GM18951 (cell line): Measurements from ENCODE around the gene RPS10.
"Not testable (repeated sequence)": the region's sequence is repeated elsewhere in the genome, so short reads cannot be mapped to it uniquely, and the experiment has no call there.

Source experiments
- POLR2A ChIP-seq: IDR thresholded peaks from 4 replicates; pipeline ENCODE4 v1.6.1; 2011; ENCODE audit warnings: mild to moderate bottlenecking; ENCODE audit not compliant: insufficient read length, insufficient read depth; ENCODE audit errors: extremely low read depth
- in situ Hi-C: fragments of 300-500 bp; cut with MboI; formaldehyde crosslinking; loops from one replicate; pipeline ENCODE4 v1.12.0; 2022; ENCODE audit warnings: low sequenced_read_pairs, mixed read lengths, inconsistent platforms; ENCODE audit not compliant: unreplicated experiment

RPS10 gene

DNA sequence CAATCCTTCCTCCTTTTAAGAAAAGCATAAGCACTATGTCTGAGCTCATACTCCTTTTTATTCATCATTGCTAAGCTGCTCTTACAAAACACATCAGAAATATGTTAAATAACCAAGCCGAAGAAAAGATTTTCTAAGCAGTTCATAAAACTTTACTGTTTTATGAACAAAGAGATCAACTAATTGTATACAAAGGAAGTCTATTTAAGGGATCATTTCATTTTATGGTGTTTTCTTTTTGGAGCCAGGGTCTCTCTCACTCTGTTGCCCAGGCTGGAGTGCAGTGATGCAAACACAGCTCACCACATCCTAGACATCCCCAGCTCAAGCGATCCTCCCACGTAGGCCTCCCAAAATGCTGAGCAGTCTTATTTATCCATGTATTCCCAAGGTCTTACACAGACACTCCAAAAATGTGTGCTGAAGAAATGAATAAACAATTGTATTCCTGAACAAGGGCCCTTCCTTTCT is 42.7 kb downstream of the RPS10 start:
- in situ Hi-C loops: no loop called here
- no peak for TF ChIP-seq POLR2A

DNA sequence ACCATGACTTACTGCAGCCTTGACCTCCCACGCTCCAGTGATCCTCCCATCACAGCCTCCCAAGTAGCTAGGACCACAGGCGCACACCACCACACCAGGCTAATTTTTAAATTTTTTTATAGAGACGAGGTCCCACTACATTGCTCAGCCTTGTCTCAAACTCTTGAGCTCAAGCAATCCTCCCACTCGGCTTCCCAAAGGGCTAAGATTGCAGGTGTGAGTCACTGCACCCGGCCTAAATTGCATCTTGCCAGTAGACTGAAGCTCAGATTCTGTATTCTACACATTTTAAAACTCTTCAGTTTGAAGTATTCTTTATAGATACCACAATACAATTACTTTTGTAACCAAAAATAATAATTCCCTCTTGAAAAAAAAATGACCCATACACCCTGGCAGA is 44.8 kb downstream of the RPS10 start:
- in situ Hi-C loops: no loop called here
- no peak for TF ChIP-seq POLR2A

DNA sequence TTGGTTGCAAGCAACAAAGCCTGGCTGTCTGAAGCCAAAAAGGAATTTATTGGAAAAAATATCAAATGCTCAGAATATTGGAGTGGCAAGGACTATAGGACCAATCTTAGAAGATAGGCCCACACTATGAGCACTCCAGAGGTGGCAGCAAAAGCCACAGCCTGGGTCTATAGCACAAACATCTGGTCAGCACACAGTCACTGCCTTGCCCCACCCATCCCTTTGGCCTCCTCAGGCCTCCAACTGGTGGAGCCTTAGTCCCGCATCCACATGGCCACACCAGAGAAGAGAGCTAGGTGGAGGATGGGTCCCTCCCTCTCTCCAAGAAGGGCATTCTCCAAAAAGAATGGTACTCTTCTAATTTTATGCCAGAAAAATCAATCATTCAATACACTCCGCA is 47.4 kb downstream of the RPS10 start:
- in situ Hi-C loops: no loop called here
- no peak for TF ChIP-seq POLR2A

DNA sequence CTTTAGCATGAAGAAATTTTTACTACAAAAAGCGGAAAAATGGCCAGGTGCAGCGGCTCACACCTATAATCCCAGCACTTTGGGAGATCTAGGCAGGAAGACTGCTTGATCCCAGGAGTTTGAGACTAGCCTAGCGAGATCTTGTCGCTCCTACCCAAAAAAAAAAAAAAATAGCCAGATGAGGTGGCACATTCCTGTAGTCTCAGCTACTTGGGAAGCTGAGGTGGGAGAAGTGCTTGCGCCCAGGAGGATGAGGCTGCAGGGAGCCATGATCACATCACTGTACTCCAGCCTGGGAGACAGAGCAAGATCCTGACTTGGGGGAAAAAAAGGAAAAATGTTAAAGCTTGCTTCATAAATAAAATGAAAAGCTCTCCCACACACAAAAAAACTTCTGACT is 47.9 kb downstream of the RPS10 start:
- no peak for TF ChIP-seq POLR2A
- in situ Hi-C loops: no loop called here

DNA sequence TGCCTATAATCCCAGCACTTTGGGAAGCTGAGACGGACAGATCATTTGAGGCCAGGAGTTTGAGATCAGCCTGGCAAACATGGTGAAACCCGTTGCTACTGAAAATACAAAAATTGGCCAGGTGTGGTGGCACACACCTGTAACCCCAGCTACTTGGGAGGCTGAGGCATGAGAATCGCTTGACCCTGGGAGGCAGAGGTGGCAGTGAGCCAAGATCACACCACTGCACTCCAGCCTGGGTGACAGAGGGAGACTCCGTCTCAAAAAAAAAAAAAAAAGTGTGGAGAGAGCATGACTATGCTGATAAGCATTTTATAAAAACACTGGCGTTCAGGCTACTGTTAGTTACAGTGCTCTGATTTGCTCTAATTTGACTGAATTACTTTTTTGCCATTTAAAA is 48.3 kb downstream of the RPS10 start:
- in situ Hi-C loops: not testable (repeated sequence)

DNA sequence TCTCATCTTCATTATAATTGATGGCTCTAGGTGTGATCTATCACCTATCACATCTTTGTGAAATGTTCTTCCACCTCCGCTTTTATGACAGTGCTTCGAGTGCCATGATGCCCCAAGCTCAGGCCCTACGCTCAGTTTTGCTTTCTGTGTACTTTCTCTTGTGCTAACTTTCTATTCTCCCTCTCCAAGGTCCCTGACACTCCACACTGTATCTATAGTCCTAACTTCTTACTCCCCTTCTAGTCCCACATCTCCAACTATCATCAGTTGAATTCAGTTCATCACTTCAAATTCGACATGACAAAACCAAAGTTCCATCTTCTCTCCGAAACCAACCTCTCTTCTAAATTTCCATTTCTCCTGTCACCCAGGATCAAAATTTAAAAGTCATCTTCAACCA is 50.0 kb downstream of the RPS10 start:
- TF ChIP-seq POLR2A: no peak
- in situ Hi-C loops: no loop called here

DNA sequence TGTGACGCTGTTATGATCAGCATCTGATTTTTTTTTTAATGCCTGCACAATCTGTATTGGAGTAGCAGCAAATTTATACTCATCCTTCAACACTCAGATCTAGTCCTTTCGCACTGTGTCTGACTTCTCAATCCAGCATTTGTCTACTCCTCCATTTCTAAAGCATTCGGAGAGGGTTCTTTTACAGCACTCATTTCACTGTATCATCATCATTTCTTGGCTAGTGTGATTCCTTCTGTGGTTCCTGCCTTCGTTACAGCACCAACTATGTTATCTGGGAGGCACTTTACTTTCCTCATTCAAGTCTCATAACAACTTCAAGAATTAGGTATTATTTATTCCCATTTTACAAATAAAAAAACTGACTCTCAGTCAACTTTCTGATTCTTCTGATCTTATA is 51.4 kb downstream of the RPS10 start:
- no peak for TF ChIP-seq POLR2A
- in situ Hi-C loops: no loop called here

DNA sequence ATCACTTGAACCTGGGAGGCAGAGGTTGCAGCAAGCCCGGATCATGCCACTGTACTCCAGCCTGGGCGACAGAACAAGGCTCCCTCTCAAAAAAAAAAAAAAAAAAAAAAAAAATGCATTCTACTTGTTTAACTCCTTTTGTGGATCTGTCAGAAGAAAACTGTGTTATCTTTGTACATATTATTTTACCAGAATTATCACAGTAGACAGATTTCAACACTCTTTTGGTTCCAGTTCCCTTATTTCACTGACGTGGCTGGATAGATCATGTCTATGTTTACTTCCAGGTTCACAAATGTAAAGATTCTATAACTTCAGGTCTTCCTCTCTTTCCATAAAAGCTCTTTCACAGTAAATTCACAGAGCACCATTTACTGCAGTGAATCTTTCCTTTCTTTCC is 51.8 kb downstream of the RPS10 start:
- no peak for TF ChIP-seq POLR2A
- in situ Hi-C loops: no loop called here

DNA sequence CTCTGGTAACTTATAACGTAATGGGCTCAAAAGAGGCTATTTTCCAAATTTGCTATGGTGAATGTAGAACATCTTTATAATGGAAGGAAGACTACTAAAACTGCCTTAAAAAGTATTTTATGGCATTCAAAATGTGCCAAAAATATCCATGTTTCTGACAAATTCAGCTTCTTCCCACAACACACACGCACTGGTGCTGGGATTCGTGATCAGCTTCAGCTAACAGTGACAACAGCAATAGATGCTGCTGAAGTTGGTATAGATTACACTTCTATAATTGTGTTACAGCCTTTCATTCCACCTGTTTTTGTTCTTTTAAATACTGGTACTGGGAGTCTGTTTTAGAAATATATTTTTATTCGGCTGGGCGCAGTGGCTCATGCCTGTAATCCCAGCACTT is 52.4 kb downstream of the RPS10 start:
- in situ Hi-C loops: no loop called here
- TF ChIP-seq POLR2A: no peak

DNA sequence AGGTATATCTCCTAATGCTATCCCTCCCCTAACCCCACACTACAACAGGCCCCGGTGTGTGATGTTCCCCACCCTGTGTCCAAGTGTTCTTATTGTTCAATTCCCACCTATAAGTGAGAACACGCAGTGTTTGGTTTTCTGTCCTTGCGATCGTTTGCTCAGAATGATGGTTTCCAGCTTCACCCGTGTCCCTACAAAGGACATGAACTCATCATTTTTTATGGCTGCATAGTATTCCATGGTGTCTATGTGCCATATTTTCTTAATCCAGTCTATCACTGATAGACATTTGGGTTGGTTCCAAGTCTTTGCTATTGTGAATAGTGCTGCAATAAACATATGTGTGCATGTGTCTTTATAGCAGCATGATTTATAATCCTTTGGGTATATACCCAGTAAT is 54.0 kb downstream of the RPS10 start:
- in situ Hi-C loops: not testable (repeated sequence)

DNA sequence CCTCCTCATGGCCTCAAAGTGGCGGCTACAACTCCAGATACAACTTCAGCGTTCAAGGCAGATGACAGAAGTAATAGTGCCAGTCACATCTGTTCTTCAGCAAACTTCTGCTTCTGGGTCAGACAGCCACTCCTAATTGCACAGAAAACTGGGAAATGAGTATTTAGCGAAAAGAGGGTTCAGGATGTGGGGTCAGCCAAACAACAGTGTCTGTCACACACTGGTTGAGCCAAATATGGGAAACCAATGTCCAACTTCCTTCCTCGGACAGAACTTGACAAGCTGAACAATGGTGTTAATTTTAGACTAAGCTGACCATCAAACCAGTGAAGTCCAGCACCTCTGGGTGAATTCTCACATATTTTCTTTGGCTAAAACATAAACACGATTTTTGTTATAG is 55.5 kb downstream of the RPS10 start:
- in situ Hi-C loops: no loop called here
- no peak for TF ChIP-seq POLR2A

DNA sequence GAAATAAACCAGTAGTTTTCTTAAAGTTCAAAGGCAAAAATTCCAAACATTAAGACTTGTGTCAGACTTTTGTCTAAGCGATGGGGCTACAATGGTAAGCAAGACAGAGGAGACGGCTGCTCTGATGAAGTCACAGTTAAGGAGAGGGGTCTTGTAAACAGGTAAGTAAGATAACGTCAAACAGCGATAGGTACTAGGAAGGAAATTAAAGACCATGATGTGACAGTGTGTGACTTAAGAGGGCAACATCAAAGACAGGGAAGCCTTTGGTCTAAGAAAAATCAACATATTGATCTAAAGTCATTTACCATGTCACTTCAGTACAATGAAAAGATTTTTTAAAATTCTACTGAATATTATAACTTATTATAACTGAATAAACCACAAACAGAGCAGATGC is 56.5 kb downstream of the RPS10 start:
- no peak for TF ChIP-seq POLR2A
- in situ Hi-C loops: no loop called here
